Measurements from ENCODE around the gene MYO7B.

MYO7B gene

DNA sequence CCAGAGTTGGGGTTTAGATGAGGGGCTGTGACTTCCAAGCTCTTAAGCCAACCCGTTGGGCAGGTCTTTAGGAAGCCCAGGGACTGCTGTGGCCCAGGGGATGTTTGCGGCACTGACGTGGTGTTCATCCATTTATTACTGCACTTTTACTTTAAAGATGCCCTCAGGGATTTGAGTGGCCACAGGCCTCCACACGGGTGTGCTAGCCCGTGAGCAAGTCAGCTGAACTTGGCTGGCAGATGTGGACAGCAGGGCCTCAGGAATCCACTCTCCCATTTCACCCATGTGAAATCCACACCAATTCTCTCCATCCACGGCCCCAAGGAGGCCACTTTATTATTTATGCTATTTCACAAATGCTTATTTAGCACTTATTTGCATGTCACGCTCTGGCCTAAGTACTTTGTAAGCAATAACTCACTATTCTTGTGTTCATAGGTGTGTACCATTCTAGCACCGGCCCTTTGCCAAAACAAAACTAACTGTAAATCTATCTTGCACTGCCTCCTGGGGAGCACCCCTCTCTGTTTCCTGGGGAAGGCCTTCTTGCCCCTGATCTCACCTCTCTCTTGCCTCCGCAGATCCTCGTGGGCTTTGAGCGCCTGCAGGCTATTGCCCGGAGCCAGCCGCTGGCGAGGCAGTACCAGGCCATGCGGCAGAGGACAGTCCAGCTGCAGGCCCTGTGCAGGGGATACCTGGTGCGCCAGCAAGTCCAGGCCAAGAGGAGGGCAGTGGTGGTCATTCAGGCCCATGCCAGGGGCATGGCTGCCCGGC is 71.3 kb downstream of the MYO7B start:
- DNase-seq (ENCODE audit: low read depth) = no peak
- H3K4me3 ChIP-seq (ENCODE audit: low read depth, low read length) = no peak overlapping the region
- TF ChIP-seq, protein P1, sequence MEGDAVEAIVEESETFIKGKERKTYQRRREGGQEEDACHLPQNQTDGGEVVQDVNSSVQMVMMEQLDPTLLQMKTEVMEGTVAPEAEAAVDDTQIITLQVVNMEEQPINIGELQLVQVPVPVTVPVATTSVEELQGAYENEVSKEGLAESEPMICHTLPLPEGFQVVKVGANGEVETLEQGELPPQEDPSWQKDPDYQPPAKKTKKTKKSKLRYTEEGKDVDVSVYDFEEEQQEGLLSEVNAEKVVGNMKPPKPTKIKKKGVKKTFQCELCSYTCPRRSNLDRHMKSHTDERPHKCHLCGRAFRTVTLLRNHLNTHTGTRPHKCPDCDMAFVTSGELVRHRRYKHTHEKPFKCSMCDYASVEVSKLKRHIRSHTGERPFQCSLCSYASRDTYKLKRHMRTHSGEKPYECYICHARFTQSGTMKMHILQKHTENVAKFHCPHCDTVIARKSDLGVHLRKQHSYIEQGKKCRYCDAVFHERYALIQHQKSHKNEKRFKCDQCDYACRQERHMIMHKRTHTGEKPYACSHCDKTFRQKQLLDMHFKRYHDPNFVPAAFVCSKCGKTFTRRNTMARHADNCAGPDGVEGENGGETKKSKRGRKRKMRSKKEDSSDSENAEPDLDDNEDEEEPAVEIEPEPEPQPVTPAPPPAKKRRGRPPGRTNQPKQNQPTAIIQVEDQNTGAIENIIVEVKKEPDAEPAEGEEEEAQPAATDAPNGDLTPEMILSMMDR (IDR thresholded peaks at IDR 0.05; ENCODE audit: control insufficient read depth, extremely low read depth, insufficient read depth) = no peak

DNA sequence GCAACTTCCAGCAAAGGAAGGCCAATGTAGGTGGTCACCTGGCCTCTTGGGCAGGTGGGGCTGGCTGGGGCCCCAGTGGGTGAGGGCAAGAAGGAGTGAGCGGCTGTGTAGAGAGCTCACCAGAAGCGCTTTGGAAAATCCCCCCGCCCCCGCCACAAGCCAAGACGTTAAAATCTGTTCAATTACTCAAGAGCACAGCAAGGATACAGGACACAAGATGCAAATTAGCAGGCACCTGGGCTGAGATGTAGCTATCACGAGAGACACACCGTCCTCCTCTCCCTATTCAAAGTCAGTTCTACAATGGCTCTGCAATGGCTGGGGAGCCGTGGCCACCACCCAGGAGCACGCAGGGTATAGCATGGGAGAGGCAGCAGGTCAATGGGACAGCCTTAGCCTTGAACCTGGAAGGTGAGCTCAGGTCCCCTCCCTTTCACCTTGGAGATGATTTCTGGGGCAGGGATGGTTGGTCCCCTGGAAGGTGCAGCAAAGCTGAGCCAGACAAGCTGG is 72.0 kb downstream of the MYO7B start:
- TF ChIP-seq, protein P1 (IDR thresholded peaks at IDR 0.05; ENCODE audit: control insufficient read depth, extremely low read depth, insufficient read depth) = no peak
- H3K4me3 ChIP-seq (ENCODE audit: low read depth, low read length) = no peak overlapping the region
- no peak for DNase-seq (ENCODE audit: low read depth)

DNA sequence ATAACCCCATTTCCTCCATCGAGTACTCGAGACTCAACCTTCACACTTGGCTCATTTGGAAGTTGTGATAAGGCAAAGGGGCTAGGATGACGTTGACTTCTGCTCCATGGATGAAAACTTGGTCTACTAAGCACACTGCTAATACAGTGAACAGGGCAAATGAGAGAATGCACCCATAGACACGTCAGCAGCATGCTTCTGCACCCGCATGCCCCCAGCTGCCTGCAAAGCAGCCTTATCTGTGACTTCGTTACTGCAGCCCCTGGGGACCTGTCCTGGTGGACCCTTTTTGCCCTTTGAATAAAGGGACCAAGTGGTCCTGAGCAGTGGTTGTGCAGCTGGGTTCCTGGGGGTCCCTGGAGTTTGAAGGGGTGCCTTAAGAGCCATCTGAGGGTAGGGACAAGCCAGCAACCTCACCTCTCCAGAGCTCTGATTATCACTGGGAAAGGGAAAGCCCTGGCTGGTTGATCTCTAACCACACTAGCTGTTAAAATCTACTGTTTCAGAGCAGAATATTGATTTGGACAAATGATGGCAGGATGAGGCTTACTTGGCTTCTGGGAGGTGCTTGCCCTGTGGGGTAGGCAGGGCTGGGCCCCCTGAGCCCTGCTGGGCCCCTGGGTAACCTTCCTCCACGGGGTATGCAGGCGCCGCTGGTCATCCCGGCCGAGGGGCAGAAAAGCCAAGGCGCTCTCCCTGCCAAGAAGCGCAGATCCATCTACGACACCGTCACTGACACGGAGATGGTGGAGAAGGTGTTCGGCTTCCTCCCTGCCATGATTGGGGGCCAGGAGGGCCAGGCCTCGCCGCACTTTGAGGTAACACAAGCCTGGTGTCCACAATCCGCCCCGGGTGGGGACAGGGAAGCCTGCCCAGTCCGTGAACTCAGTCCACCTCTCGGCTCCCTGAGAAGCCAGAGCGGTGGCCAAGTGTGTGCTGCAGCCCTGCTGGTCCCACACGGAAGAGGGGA is 72.9 kb downstream of the MYO7B start:
- DNase-seq (ENCODE audit: low read depth) = no peak
- TF ChIP-seq, protein P1 (IDR thresholded peaks at IDR 0.05; ENCODE audit: control insufficient read depth, extremely low read depth, insufficient read depth) = no peak
- H3K4me3 ChIP-seq (ENCODE audit: low read depth, low read length) = no peak overlapping the region

DNA sequence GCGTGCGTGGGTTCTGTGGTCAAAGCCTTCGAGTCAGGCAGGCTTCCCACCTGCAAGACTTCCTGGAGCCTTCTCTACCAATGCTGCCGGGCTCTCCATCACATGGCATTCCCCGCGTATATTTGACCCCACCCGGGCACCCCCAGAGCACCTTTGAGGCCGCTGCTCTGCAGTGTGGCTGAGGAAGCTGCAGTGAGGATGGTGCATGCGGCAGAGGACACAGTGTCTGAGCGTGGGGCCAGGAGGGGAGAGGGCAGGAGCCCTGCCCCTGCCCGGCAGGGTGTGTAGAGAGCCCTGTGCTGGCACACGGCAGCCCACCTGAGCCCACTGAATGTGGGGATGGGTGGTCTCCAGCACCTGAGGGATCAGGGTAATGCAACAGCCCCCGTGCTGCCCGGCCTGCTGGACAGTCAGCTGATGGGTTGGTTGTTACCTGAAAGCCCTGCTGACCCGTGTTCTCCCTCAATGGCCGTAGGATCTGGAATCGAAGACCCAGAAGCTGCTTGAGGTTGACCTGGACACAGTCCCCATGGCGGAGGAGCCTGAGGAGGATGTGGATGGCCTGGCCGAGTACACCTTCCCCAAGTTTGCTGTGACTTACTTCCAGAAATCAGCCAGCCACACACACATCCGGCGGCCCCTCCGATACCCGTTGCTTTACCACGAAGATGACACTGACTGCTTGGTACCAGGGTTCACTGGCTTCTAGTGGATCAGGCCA is 73.7 kb downstream of the MYO7B start:
- TF ChIP-seq, protein P1 (IDR thresholded peaks at IDR 0.05; ENCODE audit: control insufficient read depth, extremely low read depth, insufficient read depth) = no peak
- H3K4me3 ChIP-seq (ENCODE audit: low read depth, low read length) = no peak overlapping the region
- DNase-seq (ENCODE audit: low read depth) = no peak

DNA sequence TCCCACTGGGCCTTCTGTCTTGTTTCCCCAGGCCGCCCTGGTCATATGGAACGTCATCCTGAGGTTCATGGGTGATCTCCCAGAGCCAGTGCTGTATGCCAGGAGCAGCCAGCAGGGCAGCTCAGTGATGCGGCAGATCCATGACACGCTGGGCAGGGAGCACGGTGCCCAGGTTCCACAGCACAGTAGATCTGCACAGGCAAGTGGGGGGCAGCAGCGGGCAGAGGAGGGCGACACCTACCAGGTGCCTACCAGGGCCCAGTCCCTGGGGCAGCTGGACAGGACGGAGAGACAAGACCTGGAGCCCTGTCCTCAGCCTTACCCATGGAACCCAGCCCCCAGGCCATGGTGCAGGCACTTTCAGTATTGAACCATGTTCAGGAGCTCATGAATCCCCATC is 74.3 kb downstream of the MYO7B start:
- no peak overlapping the region for H3K4me3 ChIP-seq (ENCODE audit: low read depth, low read length)
- no peak for DNase-seq (ENCODE audit: low read depth)
- TF ChIP-seq, protein P1 (IDR thresholded peaks at IDR 0.05; ENCODE audit: control insufficient read depth, extremely low read depth, insufficient read depth) = no peak

- no peak overlapping the region for H3K4me3 ChIP-seq (ENCODE audit: low read depth, low read length)
- TF ChIP-seq, protein P1 (IDR thresholded peaks at IDR 0.05; ENCODE audit: control insufficient read depth, extremely low read depth, insufficient read depth) = no peak
- DNase-seq (ENCODE audit: low read depth) = no peak
Observed at GRCh38 chr2:127610561-127610960, 75.1 kb downstream of the MYO7B start.

Measured in LNCaP clone FGC (cell line).